Osteoblast (primary cell): ENCODE results near the gene ADCY10. TPM values are rescaled to one million over a fixed set of nuclear protein-coding genes. Genes with fewer than 3 reads are reported as not detected.

Source experiments
- DNase-seq: peaks from one replicate; pipeline ENCODE4 v3.0.0; 2011; ENCODE audit warnings: low spot score, mixed read lengths; ENCODE audit not compliant: insufficient read length; ENCODE audit errors: missing footprints
- H2AFZ ChIP-seq: 2 replicates; pipeline ENCODE4 v1.6.0; 2011; ENCODE audit warnings: mild to moderate bottlenecking, low read length
- H3K27ac ChIP-seq: 2 replicates; pipeline ENCODE4 v1.5.1; 2011; ENCODE audit warnings: mild to moderate bottlenecking, low read depth, low read length, moderate library complexity
- H3K27me3 ChIP-seq: 2 replicates; pipeline ENCODE4 v1.6.0; 2012; ENCODE audit warnings: mild to moderate bottlenecking, control low read depth, inconsistent platforms, low read length, moderate library complexity; ENCODE audit not compliant: insufficient read depth
- H3K36me3 ChIP-seq: 2 replicates; pipeline ENCODE4 v1.5.1; 2011; ENCODE audit warnings: mild to moderate bottlenecking, low read length, control low read depth, moderate library complexity; ENCODE audit not compliant: insufficient read depth
- H3K4me1 ChIP-seq: 2 replicates; pipeline ENCODE4 v1.5.1; 2011; ENCODE audit warnings: mild to moderate bottlenecking, low read length, control low read depth, moderate library complexity; ENCODE audit not compliant: insufficient read depth
- H3K4me2 ChIP-seq: 2 replicates; pipeline ENCODE4 v1.6.0; 2011; ENCODE audit warnings: mild to moderate bottlenecking, low read length; ENCODE audit not compliant: insufficient read depth
- H3K4me3 ChIP-seq: fragments of 200-600 bp; sonication (generic); 3 replicates; pipeline ENCODE4 v1.5.1; 2012; ENCODE audit warnings: mild to moderate bottlenecking, low read length, inconsistent platforms; ENCODE audit not compliant: insufficient read depth
- H3K79me2 ChIP-seq: 2 replicates; pipeline ENCODE4 v1.6.0; 2012; ENCODE audit warnings: mild to moderate bottlenecking, low read length, control low read depth, inconsistent platforms; ENCODE audit not compliant: insufficient read depth
- H3K9me3 ChIP-seq: 2 replicates; pipeline ENCODE4 v1.5.1; 2011; ENCODE audit warnings: low read depth, low read length, control low read depth
- H4K20me1 ChIP-seq: 2 replicates; pipeline ENCODE4 v1.6.0; 2012; ENCODE audit warnings: mild to moderate bottlenecking, low read length, control low read depth; ENCODE audit not compliant: insufficient read depth
- CTCF ChIP-seq: IDR thresholded peaks from 2 replicates; pipeline ENCODE4 v1.5.1; 2011; ENCODE audit warnings: mild to moderate bottlenecking, low read depth, low read length, moderate library complexity; ENCODE audit errors: extremely low read depth
- total RNA-seq: library from RNA; depleted of rRNA; stranded (reverse); fragments of >200 nt; gene quantifications from 2 replicates; pipeline ENCODE4 v1.2.3, GENCODE V29; 2012

The ADCY10 gene
- total RNA-seq, 1 donor, result 0.36 TPM

- Histone ChIP-seq H3K4me2 (no peak overlapping the region), H3K4me1 (no peaks in the 10 kb centered on the region), H3K79me2 (peaks cover 79% of the 10 kb centered on the region), H3K4me3 (no peak overlapping the region), H3K27me3 (no peaks in the 10 kb centered on the region), H3K9me3 (no peaks in the 10 kb centered on the region), H3K27ac (no peak overlapping the region), H3K36me3 (peaks cover 25% of the 10 kb centered on the region), H4K20me1 (peaks cover 47% of the 10 kb centered on the region), H2AFZ (no peak overlapping the region)
- DNase-seq, result no peak
- TF ChIP-seq CTCF, result no peak
These were observed 35.9 kb upstream of the ADCY10 start for GRCh38 chr1:167949785-167950184.

GRCh38 chr1:167947733-167948132, 33.8 kb upstream of the ADCY10 start:
- H3K4me1 ChIP-seq, result no peaks in the 10 kb centered on the region
- H4K20me1 ChIP-seq, result peaks cover 47% of the 10 kb centered on the region
- no peaks in the 10 kb centered on the region for H3K27me3 ChIP-seq
- no peak overlapping the region for H2AFZ ChIP-seq
- H3K4me3 ChIP-seq, result no peak overlapping the region
- no peaks in the 10 kb centered on the region for H3K9me3 ChIP-seq
- no peak overlapping the region for H3K4me2 ChIP-seq
- no peak overlapping the region for H3K27ac ChIP-seq
- no peak for TF ChIP-seq CTCF
- peaks cover 95% of the 10 kb centered on the region for H3K79me2 ChIP-seq
- peaks cover 8% of the 10 kb centered on the region for H3K36me3 ChIP-seq
- no peak for DNase-seq

- peaks cover 50% of the 10 kb centered on the region for H4K20me1 ChIP-seq
- TF ChIP-seq CTCF, result no peak
- H3K4me1 ChIP-seq, result peaks cover 5% of the 10 kb centered on the region
These were observed 29.6 kb upstream of the ADCY10 start for GRCh38 chr1:167943541-167943940.

GRCh38 chr1:167940264-167940663, 26.3 kb upstream of the ADCY10 start:
- peaks cover 92% of the 10 kb centered on the region for H3K79me2 ChIP-seq
- no peak overlapping the region for H3K4me3 ChIP-seq
- no peaks in the 10 kb centered on the region for H3K27me3 ChIP-seq
- H3K4me1 ChIP-seq, result peaks cover 12% of the 10 kb centered on the region
- no peak overlapping the region for H3K4me2 ChIP-seq
- H3K9me3 ChIP-seq, result no peaks in the 10 kb centered on the region
- peaks cover 35% of the 10 kb centered on the region for H4K20me1 ChIP-seq
- no peaks in the 10 kb centered on the region for H3K36me3 ChIP-seq
- no peak overlapping the region for H3K27ac ChIP-seq
- DNase-seq, result no peak
- H2AFZ ChIP-seq, result no peak overlapping the region
- TF ChIP-seq CTCF, result no peak

More at GRCh38 chr1:167943541-167943940, 29.6 kb upstream of the ADCY10 start:
- peaks cover 99% of the 10 kb centered on the region for H3K79me2 ChIP-seq
- H3K4me3 ChIP-seq, result no peak overlapping the region
- H3K27me3 ChIP-seq, result no peaks in the 10 kb centered on the region
- no peaks in the 10 kb centered on the region for H3K36me3 ChIP-seq
- no peak overlapping the region for H3K4me2 ChIP-seq
- H2AFZ ChIP-seq, result no peak overlapping the region
- no peaks in the 10 kb centered on the region for H3K9me3 ChIP-seq
- no peak for DNase-seq
- no peak overlapping the region for H3K27ac ChIP-seq
